Measurements from ENCODE around the gene NT5DC1.

DNA sequence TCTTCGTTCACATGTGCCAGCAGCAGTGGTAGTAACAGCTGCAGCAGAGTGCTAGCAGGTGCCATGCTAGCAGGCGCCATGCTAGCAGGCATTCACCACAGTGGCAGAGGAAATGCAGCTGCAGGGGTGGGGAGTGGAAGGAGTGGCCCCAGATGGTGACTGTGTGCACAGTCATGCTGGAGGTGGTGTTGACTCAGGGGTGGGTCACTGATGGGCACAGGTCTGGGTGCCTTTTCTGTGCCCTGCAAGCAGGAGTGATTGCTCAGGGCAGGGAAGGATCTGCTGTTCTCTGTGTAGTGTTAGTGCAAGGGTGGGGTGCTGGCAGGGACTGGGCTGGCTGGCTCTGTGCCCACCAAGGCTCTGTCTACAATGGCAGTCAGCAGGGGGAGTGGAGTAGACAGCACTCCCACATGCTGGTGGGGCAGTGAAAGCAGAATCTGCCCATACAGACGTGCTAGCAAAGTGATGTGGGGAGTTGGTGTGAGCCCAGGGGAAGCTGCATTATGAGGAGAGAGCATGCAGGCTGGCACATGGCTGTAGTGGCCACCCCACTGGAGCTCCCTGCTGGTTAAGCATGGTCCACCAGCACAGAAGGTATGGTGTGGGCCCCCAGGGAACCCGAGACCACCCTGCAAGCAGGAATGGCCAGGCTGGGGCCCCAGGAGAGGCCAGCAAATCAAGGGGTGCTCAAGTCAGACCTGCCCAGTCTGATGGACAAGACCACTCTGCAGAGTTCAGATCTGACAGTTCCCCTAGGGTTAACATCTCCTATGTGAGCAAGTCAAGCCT, 164.6 kb downstream of the NT5DC1 start:
- no peak for TF ChIP-seq POLR2A (IDR thresholded peaks at IDR 0.05)
- TF ChIP-seq, protein P1, sequence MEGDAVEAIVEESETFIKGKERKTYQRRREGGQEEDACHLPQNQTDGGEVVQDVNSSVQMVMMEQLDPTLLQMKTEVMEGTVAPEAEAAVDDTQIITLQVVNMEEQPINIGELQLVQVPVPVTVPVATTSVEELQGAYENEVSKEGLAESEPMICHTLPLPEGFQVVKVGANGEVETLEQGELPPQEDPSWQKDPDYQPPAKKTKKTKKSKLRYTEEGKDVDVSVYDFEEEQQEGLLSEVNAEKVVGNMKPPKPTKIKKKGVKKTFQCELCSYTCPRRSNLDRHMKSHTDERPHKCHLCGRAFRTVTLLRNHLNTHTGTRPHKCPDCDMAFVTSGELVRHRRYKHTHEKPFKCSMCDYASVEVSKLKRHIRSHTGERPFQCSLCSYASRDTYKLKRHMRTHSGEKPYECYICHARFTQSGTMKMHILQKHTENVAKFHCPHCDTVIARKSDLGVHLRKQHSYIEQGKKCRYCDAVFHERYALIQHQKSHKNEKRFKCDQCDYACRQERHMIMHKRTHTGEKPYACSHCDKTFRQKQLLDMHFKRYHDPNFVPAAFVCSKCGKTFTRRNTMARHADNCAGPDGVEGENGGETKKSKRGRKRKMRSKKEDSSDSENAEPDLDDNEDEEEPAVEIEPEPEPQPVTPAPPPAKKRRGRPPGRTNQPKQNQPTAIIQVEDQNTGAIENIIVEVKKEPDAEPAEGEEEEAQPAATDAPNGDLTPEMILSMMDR (IDR thresholded peaks at IDR 0.05): no peak

All from body of pancreas (tissue), 4 donors.